ENCODE results near the gene SMCHD1. TPM values are rescaled to one million over a fixed set of nuclear protein-coding genes. Genes with fewer than 3 reads are reported as not detected.

The SMCHD1 gene
- total and polyA plus RNA-seq, 4 donors = 4.4 to 49.0 (median 25.4) TPM

DNA sequence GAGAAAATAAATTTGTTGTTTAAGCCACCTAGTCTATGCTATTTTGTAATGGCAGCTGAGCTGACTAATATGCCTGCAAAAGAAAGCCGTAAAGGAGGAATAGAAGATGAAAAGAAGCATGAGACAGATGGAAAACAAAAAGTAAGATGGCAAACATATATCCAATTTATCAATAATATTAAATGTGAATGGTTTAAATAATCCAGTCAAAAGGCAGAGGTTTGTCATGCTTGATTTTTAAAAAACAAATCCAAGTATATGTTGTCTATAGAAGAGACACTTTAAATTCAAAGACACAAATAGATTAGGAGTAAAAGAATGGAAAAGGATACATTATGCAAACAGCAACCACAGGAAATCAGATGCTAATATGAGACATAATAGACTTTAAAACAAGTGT, 155.9 kb downstream of the SMCHD1 start:
- 96% methylated on average over 1 of the region's 1 CpG for WGBS
- H3K9me3 ChIP-seq (ENCODE audit: control insufficient read depth in 4 of 4, low read length in 3 of 4) = peaks cover 0 to 6% (median 2%) of the 10 kb centered on the region in 4 donors

DNA sequence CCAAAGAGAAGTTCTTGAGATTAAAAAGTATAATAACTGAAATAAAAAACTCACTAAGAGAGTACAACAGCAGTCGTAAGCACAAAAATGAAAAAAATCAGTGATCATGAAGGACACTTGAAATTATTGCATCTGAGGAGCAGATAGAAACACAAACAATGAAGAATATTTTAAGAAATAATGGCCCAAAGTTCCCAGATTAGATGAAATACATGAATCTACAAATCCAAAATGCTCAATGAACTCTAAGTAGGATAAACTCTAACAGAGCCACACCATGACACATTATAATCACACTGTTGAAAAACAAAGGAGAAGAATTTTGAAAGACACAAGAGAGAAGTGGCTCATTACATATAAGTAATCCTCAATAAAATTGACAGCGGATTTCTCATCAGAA, 159.4 kb downstream of the SMCHD1 start:
- 90% methylated on average over 2 of the region's 2 CpGs for WGBS
- Histone ChIP-seq H3K9me3 (ENCODE audit: control insufficient read depth in 4 of 4, low read length in 3 of 4) (peaks cover 0 to 10% (median 2%) of the 10 kb centered on the region in 4 donors), H3K27me3 (ENCODE audit: control insufficient read depth in 4 of 4, insufficient read depth in 4 of 4, low read length in 3 of 4) (no peaks in the 10 kb centered on the region), H3K36me3 (ENCODE audit: control insufficient read depth in 4 of 4, insufficient read depth in 3 of 4, low read depth in 1 of 4, low read length in 3 of 4) (no peaks in the 10 kb centered on the region), H3K9ac (ENCODE audit: low read depth in 1 of 2, low read length in 2 of 2) (no peak overlapping the region), H3K4me1 (ENCODE audit: control insufficient read depth in 4 of 4, insufficient read depth in 4 of 4, low read length in 3 of 4) (no peaks in the 10 kb centered on the region), H3K4me3 (ENCODE audit: low read depth in 1 of 3, low read length in 3 of 3) (no peak overlapping the region), H3K27ac (ENCODE audit: low read depth in 1 of 2, low read length in 2 of 2) (no peak overlapping the region)
- no peak for DNase-seq (ENCODE audit: low spot score)
- TF ChIP-seq, protein P1, sequence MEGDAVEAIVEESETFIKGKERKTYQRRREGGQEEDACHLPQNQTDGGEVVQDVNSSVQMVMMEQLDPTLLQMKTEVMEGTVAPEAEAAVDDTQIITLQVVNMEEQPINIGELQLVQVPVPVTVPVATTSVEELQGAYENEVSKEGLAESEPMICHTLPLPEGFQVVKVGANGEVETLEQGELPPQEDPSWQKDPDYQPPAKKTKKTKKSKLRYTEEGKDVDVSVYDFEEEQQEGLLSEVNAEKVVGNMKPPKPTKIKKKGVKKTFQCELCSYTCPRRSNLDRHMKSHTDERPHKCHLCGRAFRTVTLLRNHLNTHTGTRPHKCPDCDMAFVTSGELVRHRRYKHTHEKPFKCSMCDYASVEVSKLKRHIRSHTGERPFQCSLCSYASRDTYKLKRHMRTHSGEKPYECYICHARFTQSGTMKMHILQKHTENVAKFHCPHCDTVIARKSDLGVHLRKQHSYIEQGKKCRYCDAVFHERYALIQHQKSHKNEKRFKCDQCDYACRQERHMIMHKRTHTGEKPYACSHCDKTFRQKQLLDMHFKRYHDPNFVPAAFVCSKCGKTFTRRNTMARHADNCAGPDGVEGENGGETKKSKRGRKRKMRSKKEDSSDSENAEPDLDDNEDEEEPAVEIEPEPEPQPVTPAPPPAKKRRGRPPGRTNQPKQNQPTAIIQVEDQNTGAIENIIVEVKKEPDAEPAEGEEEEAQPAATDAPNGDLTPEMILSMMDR (IDR thresholded peaks at IDR 0.05; ENCODE audit: low read depth, low read length, missing input control) = no peak
- no peak for TF ChIP-seq NR2F2 (IDR thresholded peaks at IDR 0.05)
- TF ChIP-seq RAD21 (IDR thresholded peaks at IDR 0.05) = no peak
- no peak for TF ChIP-seq FOXA1 (IDR thresholded peaks at IDR 0.05)
- TF ChIP-seq HNF4A (conservative IDR thresholded peaks at IDR 0.05) = no peak
- TF ChIP-seq EGR1 (IDR thresholded peaks at IDR 0.05; ENCODE audit: low read depth in 2 of 2) = no peak
- no peak for TF ChIP-seq TAF1 (conservative IDR thresholded peaks at IDR 0.05)
- no peak for TF ChIP-seq RXRA (IDR thresholded peaks at IDR 0.05)
- TF ChIP-seq, protein P2, sequence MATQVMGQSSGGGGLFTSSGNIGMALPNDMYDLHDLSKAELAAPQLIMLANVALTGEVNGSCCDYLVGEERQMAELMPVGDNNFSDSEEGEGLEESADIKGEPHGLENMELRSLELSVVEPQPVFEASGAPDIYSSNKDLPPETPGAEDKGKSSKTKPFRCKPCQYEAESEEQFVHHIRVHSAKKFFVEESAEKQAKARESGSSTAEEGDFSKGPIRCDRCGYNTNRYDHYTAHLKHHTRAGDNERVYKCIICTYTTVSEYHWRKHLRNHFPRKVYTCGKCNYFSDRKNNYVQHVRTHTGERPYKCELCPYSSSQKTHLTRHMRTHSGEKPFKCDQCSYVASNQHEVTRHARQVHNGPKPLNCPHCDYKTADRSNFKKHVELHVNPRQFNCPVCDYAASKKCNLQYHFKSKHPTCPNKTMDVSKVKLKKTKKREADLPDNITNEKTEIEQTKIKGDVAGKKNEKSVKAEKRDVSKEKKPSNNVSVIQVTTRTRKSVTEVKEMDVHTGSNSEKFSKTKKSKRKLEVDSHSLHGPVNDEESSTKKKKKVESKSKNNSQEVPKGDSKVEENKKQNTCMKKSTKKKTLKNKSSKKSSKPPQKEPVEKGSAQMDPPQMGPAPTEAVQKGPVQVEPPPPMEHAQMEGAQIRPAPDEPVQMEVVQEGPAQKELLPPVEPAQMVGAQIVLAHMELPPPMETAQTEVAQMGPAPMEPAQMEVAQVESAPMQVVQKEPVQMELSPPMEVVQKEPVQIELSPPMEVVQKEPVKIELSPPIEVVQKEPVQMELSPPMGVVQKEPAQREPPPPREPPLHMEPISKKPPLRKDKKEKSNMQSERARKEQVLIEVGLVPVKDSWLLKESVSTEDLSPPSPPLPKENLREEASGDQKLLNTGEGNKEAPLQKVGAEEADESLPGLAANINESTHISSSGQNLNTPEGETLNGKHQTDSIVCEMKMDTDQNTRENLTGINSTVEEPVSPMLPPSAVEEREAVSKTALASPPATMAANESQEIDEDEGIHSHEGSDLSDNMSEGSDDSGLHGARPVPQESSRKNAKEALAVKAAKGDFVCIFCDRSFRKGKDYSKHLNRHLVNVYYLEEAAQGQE (IDR thresholded peaks at IDR 0.05) = no peak

More for the DNA sequence above, 155.9 kb downstream of the SMCHD1 start:
- Histone ChIP-seq H3K4me1 (ENCODE audit: control insufficient read depth in 4 of 4, insufficient read depth in 4 of 4, low read length in 3 of 4) (no peaks in the 10 kb centered on the region), H3K36me3 (ENCODE audit: control insufficient read depth in 4 of 4, insufficient read depth in 3 of 4, low read depth in 1 of 4, low read length in 3 of 4) (no peaks in the 10 kb centered on the region), H3K27ac (ENCODE audit: low read depth in 1 of 2, low read length in 2 of 2) (no peak overlapping the region), H3K27me3 (ENCODE audit: control insufficient read depth in 4 of 4, insufficient read depth in 4 of 4, low read length in 3 of 4) (no peaks in the 10 kb centered on the region), H3K4me3 (ENCODE audit: low read depth in 1 of 3, low read length in 3 of 3) (no peak overlapping the region), H3K9ac (ENCODE audit: low read depth in 1 of 2, low read length in 2 of 2) (no peak overlapping the region)
- no peak for TF ChIP-seq NR2F2 (IDR thresholded peaks at IDR 0.05)
- TF ChIP-seq GABPA (IDR thresholded peaks at IDR 0.05 in 1 of 2, conservative IDR thresholded peaks at IDR 0.05 in 1 of 2) = no peak
- TF ChIP-seq RXRA (IDR thresholded peaks at IDR 0.05) = no peak
- TF ChIP-seq HNF4G (IDR thresholded peaks at IDR 0.05) = no peak
- TF ChIP-seq, protein P2 (IDR thresholded peaks at IDR 0.05) = no peak
- TF ChIP-seq, protein P1 (IDR thresholded peaks at IDR 0.05; ENCODE audit: low read depth, low read length, missing input control) = no peak
- no peak for TF ChIP-seq EGR1 (IDR thresholded peaks at IDR 0.05; ENCODE audit: low read depth in 2 of 2)
- TF ChIP-seq SP1 (IDR thresholded peaks at IDR 0.05) = no peak
- TF ChIP-seq, protein P3, sequence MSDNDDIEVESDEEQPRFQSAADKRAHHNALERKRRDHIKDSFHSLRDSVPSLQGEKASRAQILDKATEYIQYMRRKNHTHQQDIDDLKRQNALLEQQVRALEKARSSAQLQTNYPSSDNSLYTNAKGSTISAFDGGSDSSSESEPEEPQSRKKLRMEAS (IDR thresholded peaks at IDR 0.05) = no peak
- no peak for TF ChIP-seq HNF4A (conservative IDR thresholded peaks at IDR 0.05)
- no peak for TF ChIP-seq FOXA1 (IDR thresholded peaks at IDR 0.05)
- no peak for DNase-seq (ENCODE audit: low spot score)

Data from liver (tissue), 9 donors.